Suprapubic skin (tissue), 4 donors: ENCODE data around the gene CALM3. TPM values are rescaled to one million over a fixed set of nuclear protein-coding genes. Genes with fewer than 3 reads are reported as not detected.

Experiments
- DNase-seq, 2 donors: peaks; one replicate each; pipeline ENCODE4 v3.0.0-alpha.2; 2019; ENCODE audit warnings: low spot score in 2 of 2
- H3K27ac ChIP-seq: fragments of 200-600 bp; sonication (generic); one replicate; pipeline ENCODE4 v1.5.1; 2019
- H3K27me3 ChIP-seq: fragments of 200-600 bp; sonication (generic); one replicate; pipeline ENCODE4 v1.5.1; 2019
- H3K36me3 ChIP-seq: fragments of 200-600 bp; sonication (generic); one replicate; pipeline ENCODE4 v1.5.1; 2019
- H3K4me1 ChIP-seq: fragments of 200-600 bp; sonication (generic); one replicate; pipeline ENCODE4 v1.5.1; 2019
- H3K4me3 ChIP-seq: fragments of 200-600 bp; sonication (generic); one replicate; pipeline ENCODE4 v1.5.1; 2019; ENCODE audit warnings: mild to moderate bottlenecking
- H3K9me3 ChIP-seq: fragments of 200-600 bp; sonication (generic); one replicate; pipeline ENCODE4 v1.5.1; 2019
- CTCF ChIP-seq, 2 donors: fragments of 200-600 bp in 1 of 2; fragments of 450-650 bp in 1 of 2; sonication (generic) in 1 of 2; IDR thresholded peaks; one replicate each; pipeline ENCODE4 v1.5.1; 2016 to 2019; ENCODE audit warnings: antibody characterized with exemption in 2 of 2, mild to moderate bottlenecking in 1 of 2, moderate library complexity in 1 of 2
- EP300 ChIP-seq: sonication (generic); formaldehyde crosslinking; IDR thresholded peaks from one replicate; pipeline ENCODE4 v1.6.1; 2017; ENCODE audit warnings: antibody characterized with exemption
- POLR2A ChIP-seq, 2 donors: fragments of 450-650 bp; IDR thresholded peaks; one replicate each; pipeline ENCODE4 v1.6.1; 2017; ENCODE audit warnings: antibody characterized with exemption in 2 of 2, mild to moderate bottlenecking in 2 of 2, moderate library complexity in 2 of 2
- POLR2AphosphoS5 ChIP-seq, 3 donors: sonication (generic); formaldehyde crosslinking; IDR thresholded peaks; one replicate each; pipeline ENCODE4 v1.6.1; 2017; ENCODE audit warnings: antibody characterized with exemption in 3 of 3
- WGBS: methylation state at CpG from one replicate; pipeline ENCODE4 v1.1.5; 2018; 5-methylcytosine and 5-hydroxymethylcytosine counted together
- total RNA-seq, 4 donors: library from RNA; depleted of rRNA; stranded (reverse); fragments of >200 nt; gene quantifications; one replicate each; pipeline ENCODE4 v1.1.0, GENCODE V29; 2016

CALM3 gene
- total RNA-seq, 4 donors from 2014 or later, result 56.0 to 102 (median 78.6) TPM

- Histone ChIP-seq H3K4me1 (peaks cover 45% of the 10 kb centered on the region), H3K27ac (no peak overlapping the region), H3K27me3 (peaks cover 18% of the 10 kb centered on the region), H3K4me3 (no peak overlapping the region), H3K9me3 (no peaks in the 10 kb centered on the region), H3K36me3 (no peaks in the 10 kb centered on the region)
- 43% methylated on average over 5 of the region's 6 CpGs for WGBS
- TF ChIP-seq POLR2A (IDR thresholded peaks at IDR 0.05), result no peak
- DNase-seq, result no peak
Observed at GRCh38 chr19:46631481-46631880, 30.4 kb downstream of the CALM3 start.

GRCh38 chr19:46633130-46633529, 32.0 kb downstream of the CALM3 start:
- H3K4me1 ChIP-seq, result peaks cover 45% of the 10 kb centered on the region
- H3K27me3 ChIP-seq, result peaks cover 18% of the 10 kb centered on the region
- WGBS, result 93% methylated on average over 3 of the region's 3 CpGs

GRCh38 chr19:46634045-46634655, 33.0 kb downstream of the CALM3 start:
- Histone ChIP-seq H3K4me3 (peak overlapping the region; percentile 31), H3K27ac (no peak overlapping the region), H3K4me1 (peaks cover 56% of the 10 kb centered on the region), H3K9me3 (no peaks in the 10 kb centered on the region), H3K27me3 (peaks cover 18% of the 10 kb centered on the region), H3K36me3 (no peaks in the 10 kb centered on the region)
- WGBS, result 10% methylated on average over 28 of the region's 38 CpGs
- TF ChIP-seq POLR2A (IDR thresholded peaks at IDR 0.05) (no peak), EP300 (no peak), CTCF (IDR thresholded peaks at IDR 0.05) (no peak), POLR2AphosphoS5 (IDR thresholded peaks at IDR 0.05) (no peak)
- peak; percentile 92 to 94 for DNase-seq

More at GRCh38 chr19:46633130-46633529, 32.0 kb downstream of the CALM3 start:
- Histone ChIP-seq H3K36me3 (no peaks in the 10 kb centered on the region), H3K9me3 (no peaks in the 10 kb centered on the region), H3K4me3 (no peak overlapping the region), H3K27ac (no peak overlapping the region)
- no peak for DNase-seq
- no peak for TF ChIP-seq EP300
- TF ChIP-seq CTCF (IDR thresholded peaks at IDR 0.05), result no peak

GRCh38 chr19:46634656-46635218, 33.6 kb downstream of the CALM3 start:
- DNase-seq, result no peak
- Histone ChIP-seq H3K27me3 (peaks cover 19% of the 10 kb centered on the region), H3K27ac (no peak overlapping the region), H3K4me1 (peaks cover 61% of the 10 kb centered on the region), H3K9me3 (no peaks in the 10 kb centered on the region), H3K36me3 (no peaks in the 10 kb centered on the region), H3K4me3 (peak overlapping the region; percentile 31)
- 8% methylated on average over 23 of the region's 23 CpGs for WGBS
- TF ChIP-seq POLR2A (IDR thresholded peaks at IDR 0.05), result no peak
- TF ChIP-seq POLR2AphosphoS5 (IDR thresholded peaks at IDR 0.05), result no peak
- no peak for TF ChIP-seq CTCF (IDR thresholded peaks at IDR 0.05)
- TF ChIP-seq EP300, result no peak

- Histone ChIP-seq H3K9me3 (no peaks in the 10 kb centered on the region), H3K27me3 (peaks cover 21% of the 10 kb centered on the region), H3K4me1 (peaks cover 57% of the 10 kb centered on the region), H3K36me3 (no peaks in the 10 kb centered on the region), H3K27ac (no peak within 1 kb of the TSS), H3K4me3 (no peak within 1 kb of the TSS)
- no peak for DNase-seq
- TF ChIP-seq CTCF (IDR thresholded peaks at IDR 0.05), result no peak
- TF ChIP-seq POLR2AphosphoS5 (IDR thresholded peaks at IDR 0.05), result no peak
- no peak for TF ChIP-seq POLR2A (IDR thresholded peaks at IDR 0.05)
- 27% methylated on average over 31 of the region's 34 CpGs for WGBS
Observed at GRCh38 chr19:46635920-46636761, 35.0 kb downstream of the CALM3 start, which contains the start of gene GNG8. Gene GNG8, minus strand, starts transcription at chr19:46636202. Its CDS starts 1,520 bp downstream, at chr19:46634682.
